Natural killer cell (primary cell): ENCODE results near the gene NR1I2. TPM values are rescaled to one million over a fixed set of nuclear protein-coding genes. Genes with fewer than 3 reads are reported as not detected.

Experiments
- ATAC-seq, 3 donors: fragments of 150-1000 bp in 2 of 3; fragments of 200-7000 bp in 1 of 3; cut with Tn5 transposase; 1 replicate in 1 of 3; 2 replicates in 2 of 3; pipeline ENCODE4 v1.10.0; 2021; ENCODE audit warnings: mild to moderate bottlenecking in 2 of 3, moderate library complexity in 2 of 3
- DNase-seq, 2 donors: peaks; one replicate each; pipeline versions ENCODE4 v3.0.0 to v3.0.0-alpha.2; 2013 to 2021; ENCODE audit warnings: mixed read lengths in 1 of 2
- H3K27ac ChIP-seq: one replicate; pipeline ENCODE4 v1.5.1; 2013; ENCODE audit warnings: mild to moderate bottlenecking, low read length
- H3K27me3 ChIP-seq: one replicate; pipeline ENCODE4 v1.6.1; 2013; ENCODE audit warnings: low read length; ENCODE audit not compliant: control insufficient read depth, insufficient read depth
- H3K36me3 ChIP-seq: one replicate; pipeline ENCODE4 v1.6.1; 2013; ENCODE audit warnings: low read length; ENCODE audit not compliant: control insufficient read depth, insufficient read depth
- H3K4me1 ChIP-seq: one replicate; pipeline ENCODE4 v1.6.1; 2013; ENCODE audit warnings: low read length; ENCODE audit not compliant: control insufficient read depth, insufficient read depth
- H3K4me3 ChIP-seq: one replicate; pipeline ENCODE4 v1.5.1; 2013; ENCODE audit warnings: low read length
- H3K9me3 ChIP-seq: one replicate; pipeline ENCODE4 v1.6.1; 2013; ENCODE audit warnings: low read length; ENCODE audit not compliant: control insufficient read depth, insufficient read depth
- H3K27ac Mint-ChIP-seq, 2 donors: one replicate each; pipeline ENCODE4 v1.8.0; 2022; ENCODE audit warnings: mild to moderate bottlenecking in 2 of 2, mixed read lengths in 2 of 2, moderate library complexity in 1 of 2
- H3K27me3 Mint-ChIP-seq, 2 donors: one replicate each; pipeline ENCODE4 v1.8.0; 2022; ENCODE audit warnings: low read depth in 2 of 2, mixed read lengths in 2 of 2
- H3K36me3 Mint-ChIP-seq: one replicate; pipeline ENCODE4 v1.8.0; 2022; ENCODE audit warnings: mixed read lengths
- H3K4me1 Mint-ChIP-seq, 2 donors: one replicate each; pipeline ENCODE4 v1.8.0; 2022; ENCODE audit warnings: mixed read lengths in 2 of 2
- H3K4me3 Mint-ChIP-seq: one replicate; pipeline ENCODE4 v1.8.0; 2022; ENCODE audit warnings: mild to moderate bottlenecking, moderate library complexity, mixed read lengths
- H3K9me3 Mint-ChIP-seq, 2 donors: one replicate each; pipeline ENCODE4 v1.8.0; 2022; ENCODE audit warnings: mixed read lengths in 2 of 2
- WGBS: methylation state at CpG from one replicate; pipeline ENCODE4 v1.1.7; 2013; ENCODE audit warnings: missing lambda C conversion rate; ENCODE audit not compliant: insufficient coverage; 5-methylcytosine and 5-hydroxymethylcytosine counted together
- intact Hi-C: fragments of 100-400 bp; cut with micrococcal nuclease; formaldehyde crosslinking; loops from one replicate; pipeline ENCODE4 v1.14.2; 2022
- total RNA-seq, 4 donors: library from RNA; stranded (reverse); fragments of 120-200 nt in 1 of 4; gene quantifications; one replicate each; pipeline versions ENCODE4 v1.2.3 to v1.2.4, GENCODE V29; 2013 to 2022
- TF ChIP-seq, protein P1 (sequence below): fragments of 200-600 bp; IDR thresholded peaks from one replicate; pipeline ENCODE4 v1.8.0; 2022; ENCODE audit warnings: antibody characterized with exemption

Gene NR1I2
- total RNA-seq, 3 donors from 2014 or later (not counting 1 experiment from before 2014, with no cell fraction given): 0.13 to 0.25 (median 0.16) TPM

DNA sequence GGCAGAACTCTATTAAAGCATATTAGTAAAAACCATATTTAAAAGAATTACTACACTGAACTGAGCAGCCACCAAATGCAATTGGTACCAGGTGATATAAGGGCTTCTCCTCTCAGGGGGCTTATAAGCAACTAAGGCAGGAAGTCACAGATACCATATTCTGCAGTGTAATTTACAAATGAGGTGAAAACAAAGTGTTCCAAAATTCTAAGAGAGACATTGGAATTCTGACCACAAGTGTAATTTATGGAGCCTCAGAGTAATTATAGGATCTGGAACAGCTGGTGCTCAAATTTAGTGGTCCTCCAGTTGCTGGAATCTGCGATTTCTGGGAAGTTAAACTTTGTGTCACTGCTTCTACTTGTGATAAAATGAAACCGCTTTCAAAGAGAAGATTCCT is 3.1 kb upstream of the NR1I2 start:
- TF ChIP-seq, protein P1, sequence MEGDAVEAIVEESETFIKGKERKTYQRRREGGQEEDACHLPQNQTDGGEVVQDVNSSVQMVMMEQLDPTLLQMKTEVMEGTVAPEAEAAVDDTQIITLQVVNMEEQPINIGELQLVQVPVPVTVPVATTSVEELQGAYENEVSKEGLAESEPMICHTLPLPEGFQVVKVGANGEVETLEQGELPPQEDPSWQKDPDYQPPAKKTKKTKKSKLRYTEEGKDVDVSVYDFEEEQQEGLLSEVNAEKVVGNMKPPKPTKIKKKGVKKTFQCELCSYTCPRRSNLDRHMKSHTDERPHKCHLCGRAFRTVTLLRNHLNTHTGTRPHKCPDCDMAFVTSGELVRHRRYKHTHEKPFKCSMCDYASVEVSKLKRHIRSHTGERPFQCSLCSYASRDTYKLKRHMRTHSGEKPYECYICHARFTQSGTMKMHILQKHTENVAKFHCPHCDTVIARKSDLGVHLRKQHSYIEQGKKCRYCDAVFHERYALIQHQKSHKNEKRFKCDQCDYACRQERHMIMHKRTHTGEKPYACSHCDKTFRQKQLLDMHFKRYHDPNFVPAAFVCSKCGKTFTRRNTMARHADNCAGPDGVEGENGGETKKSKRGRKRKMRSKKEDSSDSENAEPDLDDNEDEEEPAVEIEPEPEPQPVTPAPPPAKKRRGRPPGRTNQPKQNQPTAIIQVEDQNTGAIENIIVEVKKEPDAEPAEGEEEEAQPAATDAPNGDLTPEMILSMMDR: no peak
- DNase-seq (no peak), ATAC-seq (no peak)
- WGBS: 100% methylated on average over 1 of the region's 2 CpGs
- no peak overlapping the region for H3K4me3 ChIP-seq
- no peak overlapping the region for H3K27ac ChIP-seq
- Mint-ChIP-seq H3K27me3 (peaks cover 5 to 14% of the 10 kb centered on the region in 2 donors), H3K27ac (no peak overlapping the region), H3K9me3 (peaks cover 4% of the 10 kb centered on the region in 2 donors), H3K4me1 (no peaks in the 10 kb centered on the region), H3K36me3 (no peaks in the 10 kb centered on the region), H3K4me3 (no peak overlapping the region)
- no peaks in the 10 kb centered on the region for H3K27me3 ChIP-seq
- H3K36me3 ChIP-seq: no peaks in the 10 kb centered on the region
- no peaks in the 10 kb centered on the region for H3K9me3 ChIP-seq
- intact Hi-C loops: no loop called here
- H3K4me1 ChIP-seq: no peaks in the 10 kb centered on the region

DNA sequence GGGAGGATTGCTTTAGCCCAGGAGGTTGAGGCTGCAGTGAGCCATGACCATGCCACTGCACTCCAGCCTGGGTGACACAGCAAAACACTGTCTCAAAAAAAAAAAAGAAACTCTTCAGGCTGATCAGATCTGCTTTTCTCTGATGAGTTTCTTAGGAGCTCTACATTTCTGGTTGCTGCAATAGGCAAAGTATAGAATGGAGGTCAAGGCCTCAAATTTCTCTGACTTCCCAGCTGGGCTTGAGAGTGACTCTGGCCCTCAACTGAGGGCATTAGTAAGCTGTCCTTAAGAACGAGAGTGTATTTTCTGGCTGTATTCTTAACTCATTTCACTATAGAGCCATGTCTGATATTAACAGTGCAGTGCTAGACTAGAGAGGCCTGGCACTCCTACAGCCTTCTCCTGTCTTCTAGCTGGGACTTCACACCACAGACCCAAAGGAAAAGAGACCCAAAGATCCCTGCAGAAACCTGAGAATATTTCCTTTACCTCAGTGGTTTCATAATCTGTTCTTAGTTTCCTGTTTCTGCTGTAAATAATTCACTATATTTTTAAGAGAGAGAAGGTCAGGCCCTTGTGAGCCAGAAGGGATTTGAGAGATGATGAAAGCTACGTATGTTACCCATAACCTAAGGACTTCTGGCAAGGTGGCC is 2.0 kb upstream of the NR1I2 start:
- intact Hi-C loops: no loop called here
- Mint-ChIP-seq H3K36me3 (no peaks in the 10 kb centered on the region), H3K4me3 (no peak overlapping the region), H3K4me1 (no peaks in the 10 kb centered on the region), H3K27me3 (peaks cover 7% of the 10 kb centered on the region in 2 donors), H3K27ac (no peak overlapping the region), H3K9me3 (peaks cover 4% of the 10 kb centered on the region in 2 donors)
- TF ChIP-seq, protein P1: no peak
- Histone ChIP-seq H3K9me3 (no peaks in the 10 kb centered on the region), H3K4me3 (no peak overlapping the region), H3K36me3 (no peaks in the 10 kb centered on the region), H3K4me1 (no peaks in the 10 kb centered on the region), H3K27ac (no peak overlapping the region), H3K27me3 (no peaks in the 10 kb centered on the region)
- 86% methylated on average over 2 of the region's 2 CpGs for WGBS
- ATAC-seq (no peak), DNase-seq (no peak)

DNA sequence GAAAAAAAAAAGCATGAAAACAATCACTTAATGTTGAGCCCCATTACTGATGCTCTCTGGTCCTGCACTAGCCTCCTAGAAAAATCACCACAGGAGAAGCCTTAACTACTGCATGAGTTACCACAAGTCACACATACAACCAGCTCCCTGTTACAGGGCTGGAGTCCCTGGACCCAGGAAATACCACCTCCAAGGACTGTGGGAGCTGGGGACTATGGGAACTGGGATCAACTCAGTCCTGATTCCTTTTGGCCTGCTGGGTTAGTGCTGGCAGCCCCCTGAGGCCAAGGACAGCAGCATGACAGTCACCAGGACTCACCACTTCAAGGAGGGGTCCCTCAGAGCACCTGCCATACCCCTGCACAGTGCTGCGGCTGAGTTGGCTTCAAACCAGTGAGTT is 559 bp downstream of the NR1I2 start:
- Mint-ChIP-seq H3K27ac (no peak overlapping the region), H3K4me1 (no peaks in the 10 kb centered on the region), H3K36me3 (no peaks in the 10 kb centered on the region), H3K27me3 (peaks cover 3 to 7% of the 10 kb centered on the region in 2 donors), H3K9me3 (no peaks in the 10 kb centered on the region), H3K4me3 (no peak overlapping the region)
- Histone ChIP-seq H3K36me3 (no peaks in the 10 kb centered on the region), H3K27ac (no peak overlapping the region), H3K27me3 (no peaks in the 10 kb centered on the region), H3K4me1 (no peaks in the 10 kb centered on the region), H3K4me3 (no peak overlapping the region), H3K9me3 (no peaks in the 10 kb centered on the region)
- WGBS: 90% methylated on average over 1 of the region's 1 CpG
- no peak for ATAC-seq
- TF ChIP-seq, protein P1: no peak
- intact Hi-C loops: no loop called here
- DNase-seq: no peak

DNA sequence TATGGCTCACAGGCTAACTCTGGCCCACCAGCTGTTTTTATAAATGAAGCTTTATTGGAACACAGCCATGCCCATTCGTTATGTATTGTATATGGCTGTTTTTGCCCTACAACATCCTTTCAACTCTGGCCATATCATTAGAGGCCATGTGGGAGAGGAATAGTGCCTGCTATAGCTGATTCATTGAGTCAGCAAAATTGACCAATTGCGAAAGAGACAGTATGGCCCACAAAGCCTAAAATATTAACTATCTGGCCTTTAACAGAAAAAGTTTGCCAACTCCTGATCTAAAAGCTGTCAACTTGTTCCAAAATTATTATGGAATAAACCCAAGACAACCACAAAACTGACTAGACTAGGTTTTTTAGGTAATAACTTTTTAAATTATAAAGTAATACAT is 1.4 kb downstream of the NR1I2 start:
- H3K27me3 ChIP-seq: no peaks in the 10 kb centered on the region
- H3K36me3 ChIP-seq: no peaks in the 10 kb centered on the region
- intact Hi-C loops: no loop called here
- TF ChIP-seq, protein P1: no peak
- no peaks in the 10 kb centered on the region for H3K4me1 ChIP-seq
- no peaks in the 10 kb centered on the region for H3K9me3 ChIP-seq
- no peak overlapping the region for H3K27ac ChIP-seq
- H3K4me1 Mint-ChIP-seq: no peaks in the 10 kb centered on the region
- no peaks in the 10 kb centered on the region for H3K9me3 Mint-ChIP-seq
- H3K4me3 ChIP-seq: no peak overlapping the region
- ATAC-seq (no peak), DNase-seq (no peak)
- no peak overlapping the region for H3K27ac Mint-ChIP-seq
- no peaks in the 10 kb centered on the region for H3K36me3 Mint-ChIP-seq
- peaks cover 3 to 7% of the 10 kb centered on the region in 2 donors for H3K27me3 Mint-ChIP-seq
- 100% methylated on average over 1 of the region's 2 CpGs for WGBS
- no peak overlapping the region for H3K4me3 Mint-ChIP-seq
